Stomach (tissue), 9 donors: ENCODE measurements around the gene CRYBG1. TPM values are rescaled to one million over a fixed set of nuclear protein-coding genes. Genes with fewer than 3 reads are reported as not detected.
A peak's percentile ranks its signal among the peaks of the same experiment; 100 is the strongest.

Experiments
- DNase-seq, 2 donors: peaks; one replicate each; pipeline versions ENCODE4 v3.0.0 to v3.0.0-alpha.2; 2013 to 2019
- H3K27ac ChIP-seq, 5 donors: fragments of 200-600 bp in 4 of 5; sonication (generic) in 4 of 5; one replicate each; pipeline ENCODE4 v1.5.1; 2013 to 2019; ENCODE audit warnings: mild to moderate bottlenecking in 1 of 5, moderate library complexity in 1 of 5
- H3K27me3 ChIP-seq, 3 donors: fragments of 200-600 bp; sonication (generic); one replicate each; pipeline ENCODE4 v1.5.1; 2017 to 2019; ENCODE audit warnings: mixed run types in 1 of 3
- H3K36me3 ChIP-seq, 4 donors: fragments of 200-600 bp; sonication (generic); 1 replicate in 3 of 4; 2 replicates in 1 of 4; pipeline ENCODE4 v1.5.1; 2016 to 2019
- H3K4me1 ChIP-seq, 4 donors: fragments of 200-600 bp; sonication (generic); one replicate each; pipeline ENCODE4 v1.5.1; 2016 to 2019
- H3K4me3 ChIP-seq, 4 donors: fragments of 200-600 bp; sonication (generic) in 3 of 4; one replicate each; pipeline ENCODE4 v1.5.1; 2016 to 2019; ENCODE audit warnings: mild to moderate bottlenecking in 1 of 4
- H3K9me3 ChIP-seq, 4 donors: fragments of 200-600 bp; sonication (generic); one replicate each; pipeline ENCODE4 v1.5.1; 2016 to 2019
- CTCF ChIP-seq, 7 experiments: fragments of 450-650 bp in 4 of 7; fragments of 200-600 bp in 3 of 7; sonication (generic) in 3 of 7; IDR thresholded peaks; one replicate each; pipeline ENCODE4 v1.5.1; 2016 to 2019; ENCODE audit warnings: antibody characterized with exemption in 7 of 7, control low read depth in 2 of 7, mild to moderate bottlenecking in 1 of 7
- EP300 ChIP-seq: sonication (generic); formaldehyde crosslinking; IDR thresholded peaks from one replicate; pipeline ENCODE4 v1.6.1; 2017; ENCODE audit warnings: antibody characterized with exemption
- POLR2A ChIP-seq, 4 donors: fragments of 450-650 bp; IDR thresholded peaks; one replicate each; pipeline ENCODE4 v1.6.1; 2016; ENCODE audit warnings: antibody characterized with exemption in 4 of 4, control low read depth in 2 of 4, mild to moderate bottlenecking in 1 of 4, moderate library complexity in 1 of 4
- POLR2AphosphoS5 ChIP-seq, 3 donors: sonication (generic); formaldehyde crosslinking; IDR thresholded peaks; one replicate each; pipeline ENCODE4 v1.6.1; 2016; ENCODE audit warnings: antibody characterized with exemption in 3 of 3
- WGBS, 5 donors: extraction: QIAGEN DNeasy Blood & Tissue Kit in 3 of 5; methylation state at CpG; one replicate each; pipeline versions ENCODE4 v1.1.5 to v1.1.7; 2013 to 2018; 5-methylcytosine and 5-hydroxymethylcytosine counted together
- intact Hi-C: fragments of 100-400 bp; cut with DNase I; formaldehyde crosslinking; loops from one replicate; pipeline ENCODE4 v1.15.1; 2023; ENCODE audit warnings: low total_unique reads
- polyA plus RNA-seq, 3 donors: library from polyadenylated mRNA; stranded (reverse); fragments of 200-250 nt; gene quantifications; one replicate each; pipeline ENCODE4 v1.2.3, GENCODE V29; 2013
- total RNA-seq, 5 donors: library from RNA; depleted of rRNA; stranded (reverse); fragments of >200 nt; gene quantifications; one replicate each; pipeline versions ENCODE4 v1.1.0 to v1.2.3, GENCODE V29; 2014 to 2016
- donor health status: healthy with polysubstance abuse.
- donor health status: Bipolar disorder and iron deficiency.
- donor health status: healthy.

Gene CRYBG1
- total and polyA plus RNA-seq, 8 donors = 0.45 to 47.2 (median 9.9) TPM

DNA sequence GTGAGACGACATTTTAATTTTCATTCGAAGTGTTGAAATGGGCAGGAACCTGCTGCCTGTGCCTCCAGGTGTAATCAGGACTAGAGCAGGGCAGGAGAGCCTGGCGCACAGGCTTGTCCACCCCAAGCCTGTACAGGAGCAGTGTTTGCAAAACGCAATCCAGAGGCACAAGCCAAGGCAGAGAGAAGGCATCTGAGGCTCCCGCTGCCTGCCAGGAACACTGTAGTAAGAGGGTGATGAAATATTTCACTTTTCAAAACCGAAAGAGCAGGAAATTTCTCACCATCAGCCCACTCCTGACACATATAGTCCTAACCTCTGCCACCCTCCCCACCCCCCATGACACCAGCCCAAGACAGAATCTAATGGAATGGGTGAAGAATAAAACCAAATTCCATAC lies 136.3 kb downstream of the CRYBG1 start:
- no peak for DNase-seq
- no peak overlapping the region for H3K4me3 ChIP-seq
- intact Hi-C loops = no loop called here
- H3K27ac ChIP-seq = no peak overlapping the region
- no peaks in the 10 kb centered on the region for H3K9me3 ChIP-seq
- peaks cover 0 to 12% (median 0%) of the 10 kb centered on the region in 3 donors for H3K27me3 ChIP-seq
- no peaks in the 10 kb centered on the region for H3K36me3 ChIP-seq
- 78 to 89% (median 86%) methylated on average over 6 of the region's 6 CpGs for WGBS, 5 donors
- TF ChIP-seq POLR2A (IDR thresholded peaks at IDR 0.05) (no peak), POLR2AphosphoS5 (IDR thresholded peaks at IDR 0.05) (no peak), EP300 (no peak), CTCF (IDR thresholded peaks at IDR 0.05) (no peak)
- H3K4me1 ChIP-seq = no peaks in the 10 kb centered on the region

DNA sequence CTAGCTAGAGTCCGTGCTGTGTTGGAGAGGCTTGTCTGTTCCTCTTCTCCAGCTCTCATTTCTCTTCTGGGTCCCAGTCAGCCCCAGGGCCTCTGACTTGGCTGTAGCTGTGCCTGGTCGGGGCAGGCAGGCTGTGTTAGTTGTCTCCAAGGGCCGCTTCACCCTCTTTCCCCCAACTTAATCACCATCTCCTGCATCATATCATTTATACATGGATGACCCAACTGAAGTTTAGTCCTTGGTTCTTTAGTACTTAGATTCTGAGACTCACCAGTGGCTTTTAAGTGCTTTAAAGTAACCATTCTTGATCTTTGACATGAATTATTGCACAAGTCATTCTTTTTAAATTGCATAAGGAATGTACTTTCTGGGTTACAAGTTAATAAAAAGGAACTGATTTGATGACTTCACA lies 141.4 kb downstream of the CRYBG1 start:
- Histone ChIP-seq H3K4me3 (no peak overlapping the region), H3K36me3 (no peaks in the 10 kb centered on the region), H3K27me3 (peaks cover 0 to 2% (median under 1%) of the 10 kb centered on the region in 3 donors), H3K4me1 (peaks cover 0 to 9% (median 3%) of the 10 kb centered on the region in 4 donors), H3K27ac (no peak overlapping the region), H3K9me3 (no peaks in the 10 kb centered on the region)
- no peak for DNase-seq
- intact Hi-C loops = no loop called here
- 69 to 88% (median 81%) methylated on average over 3 of the region's 3 CpGs for WGBS, 5 donors
- TF ChIP-seq POLR2AphosphoS5 (IDR thresholded peaks at IDR 0.05) (no peak), POLR2A (IDR thresholded peaks at IDR 0.05) (no peak), EP300 (no peak), CTCF (IDR thresholded peaks at IDR 0.05) (no peak)

DNA sequence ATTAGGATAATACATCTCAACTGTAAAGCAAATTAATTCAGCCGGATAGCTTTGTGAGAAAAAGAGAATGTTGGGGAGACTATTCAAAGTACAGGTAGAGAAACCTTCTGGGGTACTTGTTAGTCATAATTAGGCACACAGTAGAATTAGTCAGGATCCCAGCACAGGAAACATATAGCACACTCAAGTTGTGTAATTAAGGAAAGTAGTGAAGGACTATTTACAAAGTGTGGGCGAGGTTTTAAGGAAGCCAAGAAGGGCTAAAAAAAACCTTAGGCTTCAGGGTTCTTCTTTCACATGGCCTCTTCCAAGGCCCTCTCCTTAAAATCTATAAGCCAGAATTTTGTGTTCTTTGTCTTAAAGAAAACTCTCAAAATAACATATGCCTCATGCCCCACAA lies 142.0 kb downstream of the CRYBG1 start:
- Histone ChIP-seq H3K4me3 (no peak overlapping the region), H3K27me3 (peaks cover 0 to 7% (median 3%) of the 10 kb centered on the region in 3 donors), H3K4me1 (peaks cover 0 to 9% (median 3%) of the 10 kb centered on the region in 4 donors), H3K9me3 (no peaks in the 10 kb centered on the region), H3K36me3 (no peaks in the 10 kb centered on the region), H3K27ac (no peak overlapping the region)
- DNase-seq = peak in 1 of 2 donors; percentile 44
- TF ChIP-seq POLR2A (IDR thresholded peaks at IDR 0.05) (no peak), POLR2AphosphoS5 (IDR thresholded peaks at IDR 0.05) (no peak), EP300 (no peak), CTCF (IDR thresholded peaks at IDR 0.05) (no peak)
- intact Hi-C loops = no loop called here
- WGBS, 5 donors = 59 to 72% (median 67%) methylated on average over 2 of the region's 2 CpGs

- Histone ChIP-seq H3K4me1 (peaks cover 23 to 37% (median 30%) of the 10 kb centered on the region in 4 donors), H3K36me3 (no peaks in the 10 kb centered on the region), H3K4me3 (no peak overlapping the region), H3K9me3 (no peaks in the 10 kb centered on the region), H3K27me3 (peaks cover 6 to 55% (median 15%) of the 10 kb centered on the region in 3 donors), H3K27ac (no peak overlapping the region)
- intact Hi-C loops = no loop called here
- TF ChIP-seq CTCF (IDR thresholded peaks at IDR 0.05) (no peak), POLR2AphosphoS5 (IDR thresholded peaks at IDR 0.05) (no peak), EP300 (no peak), POLR2A (IDR thresholded peaks at IDR 0.05) (no peak)
- WGBS, 5 donors = 49 to 76% (median 61%) methylated on average over 2 of the region's 2 CpGs
- no peak for DNase-seq
These were observed 147.8 kb downstream of the CRYBG1 start for GRCh38 chr6:106508277-106508676.
